Adrenal gland (tissue), 12 donors: ENCODE measurements around the gene SEBOX. TPM values are rescaled to one million over a fixed set of nuclear protein-coding genes. Genes with fewer than 3 reads are reported as not detected.
"Not testable (repeated sequence)": the region's sequence is repeated elsewhere in the genome, so short reads cannot be mapped to it uniquely, and the experiment has no call there.

Source experiments
- DNase-seq, 7 donors: peaks; one replicate each; pipeline ENCODE4 v3.0.0-alpha.2; 2019 to 2020
- H3K27ac ChIP-seq, 5 donors: fragments of 200-600 bp; sonication (generic) in 4 of 5; 1 replicate in 3 of 5; 2 replicates in 2 of 5; pipeline versions ENCODE4 v1.5.1 to v1.8.0; 2016 to 2020; ENCODE audit warnings: mild to moderate bottlenecking in 1 of 5
- H3K27me3 ChIP-seq: fragments of 200-600 bp; 2 replicates; pipeline ENCODE4 v1.8.0; 2021
- H3K36me3 ChIP-seq, 2 donors: fragments of 200-600 bp; replicated peaks in 1 of 2; 1 replicate in 1 of 2; 2 replicates in 1 of 2; pipeline versions ENCODE4 v1.5.1 to v1.8.0; 2018 to 2022
- H3K4me1 ChIP-seq, 2 donors: fragments of 200-600 bp; replicated peaks in 1 of 2; 1 replicate in 1 of 2; 2 replicates in 1 of 2; pipeline versions ENCODE4 v1.5.1 to v1.8.0; 2018 to 2021
- H3K4me3 ChIP-seq, 4 donors: fragments of 200-600 bp; sonication (generic) in 3 of 4; one replicate each; pipeline ENCODE4 v1.5.1; 2016 to 2018
- H3K9me3 ChIP-seq, 3 donors: fragments of 200-600 bp; sonication (generic) in 1 of 3; replicated peaks in 1 of 3; 1 replicate in 2 of 3; 2 replicates in 1 of 3; pipeline versions ENCODE4 v1.5.1 to v1.8.0; 2016 to 2021
- POLR2A ChIP-seq, 2 donors: fragments of 450-650 bp; IDR thresholded peaks; one replicate each; pipeline ENCODE4 v1.6.1; 2017; ENCODE audit warnings: antibody characterized with exemption in 2 of 2, mild to moderate bottlenecking in 2 of 2, moderate library complexity in 1 of 2
- WGBS, 4 donors: extraction: QIAGEN DNeasy Blood & Tissue Kit in 2 of 4; methylation state at CpG; one replicate each; pipeline versions ENCODE4 v1.1.5 to v1.1.7; 2013 to 2017; 5-methylcytosine and 5-hydroxymethylcytosine counted together
- intact Hi-C, 2 donors: fragments of 100-400 bp; cut with DNase I; formaldehyde crosslinking; loops; one replicate each; pipeline versions ENCODE4 v1.14.1 to v1.15.0; 2022 to 2023
- polyA plus RNA-seq, 3 donors: library from polyadenylated mRNA; stranded (reverse); fragments of 200-250 nt in 2 of 3; fragments of 350-450 nt in 1 of 3; fragmentation: Illumina TruSeq in 1 of 3; extraction: RNeasy Lipid Tissue Mini Kit (QIAGEN cat#74804) in 1 of 3; gene quantifications; one replicate each; pipeline ENCODE4 v1.2.3, GENCODE V29; 2013 to 2014
- total RNA-seq, 9 donors: library from RNA; depleted of rRNA in 4 of 9; stranded (reverse); fragments of >200 nt in 4 of 9; fragments of 120-200 nt in 1 of 9; fragmentation: NEBNext Ultra II Directional in 1 of 9; extraction: Animal tissue kit (Norgen Biotek cat#: 25700) in 1 of 9; gene quantifications; one replicate each; pipeline versions ENCODE4 v1.1.0 to v1.2.4, GENCODE V29; 2013 to 2023
- TF ChIP-seq, protein P1 (sequence below), 6 experiments: fragments of 450-650 bp in 4 of 6; fragments of 200-600 bp in 2 of 6; sonication (generic) in 1 of 6; IDR thresholded peaks; 1 replicate in 5 of 6; 2 replicates in 1 of 6; pipeline versions ENCODE4 v1.5.1 to v1.8.0; 2016 to 2021; ENCODE audit warnings: antibody characterized with exemption in 6 of 6, mild to moderate bottlenecking in 2 of 6, moderate library complexity in 1 of 6
- donor health status: healthy with polysubstance abuse.
- donor health status: Bipolar disorder and iron deficiency.
- donor health status: DM: yes; HTN: yes; CAD: no.
- donor health status: DM: no; HTN: no; CAD: no.
- donor health status: DM: no; HTN: no; CAD: no.
- donor health status: DM: yes; HTN: yes; CAD: no.

The SEBOX gene
- total and polyA plus RNA-seq, 12 donors: not detected

- intact Hi-C loops: no loop called here
- peaks cover 0 to 71% of the 10 kb centered on the region in 2 donors for H3K36me3 ChIP-seq
- DNase-seq: peak in 1 of 7 donors; percentile 50
- H3K27ac ChIP-seq: no peak overlapping the region
- H3K9me3 ChIP-seq: no peaks in the 10 kb centered on the region
- peaks cover 30 to 44% of the 10 kb centered on the region in 2 donors for H3K4me1 ChIP-seq
- H3K4me3 ChIP-seq: no peak overlapping the region
- no peaks in the 10 kb centered on the region for H3K27me3 ChIP-seq
- TF ChIP-seq POLR2A (IDR thresholded peaks at IDR 0.05): no peak
- TF ChIP-seq, protein P1, sequence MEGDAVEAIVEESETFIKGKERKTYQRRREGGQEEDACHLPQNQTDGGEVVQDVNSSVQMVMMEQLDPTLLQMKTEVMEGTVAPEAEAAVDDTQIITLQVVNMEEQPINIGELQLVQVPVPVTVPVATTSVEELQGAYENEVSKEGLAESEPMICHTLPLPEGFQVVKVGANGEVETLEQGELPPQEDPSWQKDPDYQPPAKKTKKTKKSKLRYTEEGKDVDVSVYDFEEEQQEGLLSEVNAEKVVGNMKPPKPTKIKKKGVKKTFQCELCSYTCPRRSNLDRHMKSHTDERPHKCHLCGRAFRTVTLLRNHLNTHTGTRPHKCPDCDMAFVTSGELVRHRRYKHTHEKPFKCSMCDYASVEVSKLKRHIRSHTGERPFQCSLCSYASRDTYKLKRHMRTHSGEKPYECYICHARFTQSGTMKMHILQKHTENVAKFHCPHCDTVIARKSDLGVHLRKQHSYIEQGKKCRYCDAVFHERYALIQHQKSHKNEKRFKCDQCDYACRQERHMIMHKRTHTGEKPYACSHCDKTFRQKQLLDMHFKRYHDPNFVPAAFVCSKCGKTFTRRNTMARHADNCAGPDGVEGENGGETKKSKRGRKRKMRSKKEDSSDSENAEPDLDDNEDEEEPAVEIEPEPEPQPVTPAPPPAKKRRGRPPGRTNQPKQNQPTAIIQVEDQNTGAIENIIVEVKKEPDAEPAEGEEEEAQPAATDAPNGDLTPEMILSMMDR (IDR thresholded peaks at IDR 0.05): no peak
- WGBS, 4 donors: 81 to 90% (median 87%) methylated on average over 10 to 14 of the region's 14 CpGs
These were observed 22.7 kb downstream of the SEBOX start for GRCh38 chr17:28342313-28342712.

GRCh38 chr17:28341516-28341915, 23.5 kb downstream of the SEBOX start:
- Histone ChIP-seq H3K36me3 (peaks cover 0 to 68% of the 10 kb centered on the region in 2 donors), H3K27me3 (no peaks in the 10 kb centered on the region), H3K9me3 (no peaks in the 10 kb centered on the region), H3K27ac (no peak overlapping the region), H3K4me3 (no peak overlapping the region), H3K4me1 (peaks cover 32 to 44% of the 10 kb centered on the region in 2 donors)
- 87 to 94% (median 92%) methylated on average over 10 to 11 of the region's 11 CpGs for WGBS, 4 donors
- no peak for DNase-seq
- TF ChIP-seq, protein P1 (IDR thresholded peaks at IDR 0.05): no peak
- no peak for TF ChIP-seq POLR2A (IDR thresholded peaks at IDR 0.05)
- intact Hi-C loops: no loop called here

- H3K9me3 ChIP-seq: no peaks in the 10 kb centered on the region
- no peaks in the 10 kb centered on the region for H3K27me3 ChIP-seq
- TF ChIP-seq POLR2A (IDR thresholded peaks at IDR 0.05): no peak
- TF ChIP-seq, protein P1 (IDR thresholded peaks at IDR 0.05): no peak
- no peak overlapping the region for H3K27ac ChIP-seq
- no peak for DNase-seq
- no peak overlapping the region for H3K4me3 ChIP-seq
- peaks cover 25 to 36% of the 10 kb centered on the region in 2 donors for H3K4me1 ChIP-seq
- 90 to 92% (median 91%) methylated on average over 6 of the region's 6 CpGs for WGBS, 4 donors
- peaks cover 0 to 63% of the 10 kb centered on the region in 2 donors for H3K36me3 ChIP-seq
- intact Hi-C loops: no loop called here
These were observed 24.6 kb downstream of the SEBOX start for GRCh38 chr17:28340374-28340773.

DNA sequence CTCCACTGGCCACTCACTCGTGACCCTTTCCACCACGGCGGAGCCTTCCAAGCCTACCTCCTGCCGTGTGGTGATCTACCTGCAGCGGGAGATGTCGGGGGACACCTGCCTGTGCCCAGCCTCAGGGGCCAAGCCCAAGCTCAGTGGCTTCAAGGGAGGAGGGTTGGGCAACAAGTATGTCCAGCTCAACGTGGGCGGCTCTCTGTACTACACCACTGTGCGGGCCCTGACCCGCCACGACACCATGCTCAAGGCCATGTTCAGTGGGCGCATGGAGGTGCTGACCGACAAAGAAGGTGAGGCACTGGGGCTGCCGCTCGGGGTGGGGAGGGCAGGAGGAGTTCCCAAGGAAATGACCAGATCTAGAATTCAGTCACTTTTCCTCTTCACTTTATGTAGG, 25.6 kb downstream of the SEBOX start:
- WGBS, 4 donors: 77 to 94% (median 81%) methylated on average over 13 to 15 of the region's 15 CpGs
- Histone ChIP-seq H3K27me3 (no peaks in the 10 kb centered on the region), H3K9me3 (no peaks in the 10 kb centered on the region), H3K36me3 (peaks cover 0 to 54% of the 10 kb centered on the region in 2 donors), H3K4me1 (peaks cover 21 to 36% of the 10 kb centered on the region in 2 donors), H3K27ac (peak overlapping the region in 2 of 5 donors; percentile 24 to 95), H3K4me3 (no peak overlapping the region)
- intact Hi-C loops: no loop called here
- DNase-seq: peak in 1 of 7 donors; percentile 58
- TF ChIP-seq, protein P1 (IDR thresholded peaks at IDR 0.05): no peak
- no peak for TF ChIP-seq POLR2A (IDR thresholded peaks at IDR 0.05)

DNA sequence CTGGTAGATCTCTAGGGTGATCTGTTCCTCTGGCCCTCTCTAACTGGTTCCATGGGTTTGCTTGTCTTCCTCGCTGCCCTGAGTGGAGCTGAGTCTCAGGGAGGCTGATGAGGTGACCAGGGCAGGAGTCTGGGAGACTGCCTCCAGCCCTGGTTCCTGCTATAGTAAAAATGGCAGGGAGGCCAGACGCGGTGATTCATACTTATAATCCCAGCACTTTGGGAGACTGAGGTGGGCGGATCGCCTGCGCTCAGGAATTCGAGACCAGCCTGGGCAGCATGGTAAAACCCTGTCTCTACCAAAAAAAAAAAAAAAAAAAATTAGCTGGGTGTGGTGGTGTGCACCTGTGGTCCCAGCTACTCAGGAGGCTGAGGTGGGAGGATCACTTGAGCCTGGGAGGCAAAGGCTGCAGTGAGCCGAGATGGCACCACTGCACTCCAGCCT, 26.2 kb downstream of the SEBOX start:
- H3K9me3 ChIP-seq, H3K4me3 ChIP-seq, intact Hi-C loops, H3K27me3 ChIP-seq: not testable (repeated sequence)
- Histone ChIP-seq H3K27ac (peak overlapping the region in 3 of 5 donors; percentile 35 to 95 (median 79)), H3K36me3 (peaks cover 0 to 47% of the 10 kb centered on the region in 2 donors), H3K4me1 (peaks cover 21 to 42% of the 10 kb centered on the region in 2 donors)
- 87 to 90% (median 88%) methylated on average over 8 of the region's 8 CpGs for WGBS, 4 donors
- DNase-seq: peak in 1 of 7 donors; percentile 51
